HUES48 (cell line): ENCODE results near the gene KIF26A.
"Not testable (repeated sequence)": the region's sequence is repeated elsewhere in the genome, so short reads cannot be mapped to it uniquely, and the experiment has no call there.

Experiments
- H3K27ac ChIP-seq: one replicate; pipeline ENCODE4 v1.7.0; 2013; ENCODE audit warnings: low read depth, low read length, inconsistent platforms
- H3K27me3 ChIP-seq: 2 replicates; pipeline ENCODE4 v1.6.1; 2013; ENCODE audit warnings: mild to moderate bottlenecking, low read length; ENCODE audit not compliant: control insufficient read depth, insufficient read depth
- H3K36me3 ChIP-seq: 2 replicates; pipeline ENCODE4 v1.6.1; 2013; ENCODE audit warnings: low read length; ENCODE audit not compliant: control insufficient read depth, insufficient read depth
- H3K4me1 ChIP-seq: 2 replicates; pipeline ENCODE4 v1.6.1; 2013; ENCODE audit warnings: mild to moderate bottlenecking, low read length; ENCODE audit not compliant: control insufficient read depth, insufficient read depth
- H3K4me3 ChIP-seq: 2 replicates; pipeline ENCODE4 v1.5.1; 2013; ENCODE audit warnings: mild to moderate bottlenecking, low read depth, low read length
- H3K9ac ChIP-seq: 2 replicates; pipeline ENCODE4 v1.6.1; 2013; ENCODE audit warnings: mild to moderate bottlenecking, low read depth, low read length, moderate library complexity
- H3K9me3 ChIP-seq: 2 replicates; pipeline ENCODE4 v1.6.1; 2013; ENCODE audit warnings: low read length; ENCODE audit not compliant: control insufficient read depth, insufficient read depth

Gene KIF26A

GRCh38 chr14:104224506-104225277, 86.3 kb downstream of the KIF26A start:
- Histone ChIP-seq H3K36me3 (no peaks in the 10 kb centered on the region), H3K4me1 (peaks cover 29% of the 10 kb centered on the region), H3K27me3 (no peaks in the 10 kb centered on the region), H3K9ac (no peak overlapping the region), H3K4me3 (no peak overlapping the region), H3K27ac (no peak overlapping the region), H3K9me3 (no peaks in the 10 kb centered on the region)

GRCh38 chr14:104225278-104226190, 87.1 kb downstream of the KIF26A start:
- H3K9ac ChIP-seq, H3K9me3 ChIP-seq, H3K27me3 ChIP-seq, H3K4me3 ChIP-seq, H3K36me3 ChIP-seq, H3K27ac ChIP-seq: not testable (repeated sequence)
- peaks cover 25% of the 10 kb centered on the region for H3K4me1 ChIP-seq

- H3K4me3 ChIP-seq = no peak overlapping the region
- H3K27me3 ChIP-seq = no peaks in the 10 kb centered on the region
- H3K9me3 ChIP-seq = peaks cover 4% of the 10 kb centered on the region; the same call in 1 of the 2 replicates
- H3K27ac ChIP-seq = no peak overlapping the region
- no peaks in the 10 kb centered on the region for H3K36me3 ChIP-seq
- peaks cover 25% of the 10 kb centered on the region for H3K4me1 ChIP-seq
- no peak overlapping the region for H3K9ac ChIP-seq
Observed at GRCh38 chr14:104226421-104227383, 88.3 kb downstream of the KIF26A start.

GRCh38 chr14:104227806-104228205, 89.4 kb downstream of the KIF26A start:
- peaks cover 25% of the 10 kb centered on the region for H3K4me1 ChIP-seq
- H3K27ac ChIP-seq = no peak overlapping the region
- peaks cover 10% of the 10 kb centered on the region; the same call in 1 of the 2 replicates for H3K9me3 ChIP-seq
- H3K4me3 ChIP-seq = no peak overlapping the region
- H3K9ac ChIP-seq = no peak overlapping the region
- H3K27me3 ChIP-seq = no peaks in the 10 kb centered on the region
- no peaks in the 10 kb centered on the region for H3K36me3 ChIP-seq

GRCh38 chr14:104228221-104228620, 89.8 kb downstream of the KIF26A start:
- H3K9me3 ChIP-seq = peaks cover 10% of the 10 kb centered on the region; the same call in 1 of the 2 replicates
- H3K27me3 ChIP-seq = no peaks in the 10 kb centered on the region
- H3K4me1 ChIP-seq = peaks cover 25% of the 10 kb centered on the region
- H3K4me3 ChIP-seq = no peak overlapping the region
- no peaks in the 10 kb centered on the region for H3K36me3 ChIP-seq
- no peak overlapping the region for H3K27ac ChIP-seq
- no peak overlapping the region for H3K9ac ChIP-seq

GRCh38 chr14:104228716-104229533, 90.5 kb downstream of the KIF26A start:
- Histone ChIP-seq H3K36me3 (no peaks in the 10 kb centered on the region), H3K9ac (no peak overlapping the region), H3K4me1 (peaks cover 19% of the 10 kb centered on the region), H3K9me3 (peaks cover 16% of the 10 kb centered on the region; the same call in 1 of the 2 replicates), H3K27me3 (no peaks in the 10 kb centered on the region), H3K27ac (no peak overlapping the region), H3K4me3 (no peak overlapping the region)

- Histone ChIP-seq H3K9ac (no peak overlapping the region), H3K27ac (no peak overlapping the region), H3K36me3 (no peaks in the 10 kb centered on the region), H3K27me3 (no peaks in the 10 kb centered on the region), H3K4me1 (peaks cover 14% of the 10 kb centered on the region), H3K4me3 (no peak overlapping the region), H3K9me3 (peaks cover 22% of the 10 kb centered on the region; the same call in 1 of the 2 replicates)
Observed at GRCh38 chr14:104229534-104230055, 91.2 kb downstream of the KIF26A start.

GRCh38 chr14:104230119-104230815, 91.9 kb downstream of the KIF26A start:
- peaks cover 25% of the 10 kb centered on the region; the same call in 1 of the 2 replicates for H3K9me3 ChIP-seq
- H3K4me1 ChIP-seq = peaks cover 11% of the 10 kb centered on the region
- no peaks in the 10 kb centered on the region for H3K27me3 ChIP-seq
- no peak overlapping the region for H3K4me3 ChIP-seq
- H3K36me3 ChIP-seq = no peaks in the 10 kb centered on the region
- H3K9ac ChIP-seq = no peak overlapping the region
- no peak overlapping the region for H3K27ac ChIP-seq
